Left lung (tissue), 10 donors: ENCODE results near the gene PTOV1. TPM values are rescaled to one million over a fixed set of nuclear protein-coding genes. Genes with fewer than 3 reads are reported as not detected.
"Not testable (repeated sequence)": the region's sequence is repeated elsewhere in the genome, so short reads cannot be mapped to it uniquely, and the experiment has no call there.

Experiments used
- ATAC-seq: fragments of 200-7000 bp; cut with Tn5 transposase; one replicate; pipeline ENCODE4 v1.9.1; 2020; ENCODE audit warnings: moderate library complexity
- DNase-seq, 4 donors: peaks; one replicate each; pipeline ENCODE4 v3.0.0-alpha.2; 2013 to 2020
- H3K27ac ChIP-seq, 2 donors: fragments of 200-600 bp; sonication (generic) in 1 of 2; one replicate each; pipeline versions ENCODE4 v1.5.0 to v1.8.0; 2020 to 2021
- H3K27me3 ChIP-seq, 2 donors: fragments of 200-600 bp; sonication (generic) in 1 of 2; one replicate each; pipeline versions ENCODE4 v1.5.0 to v1.8.0; 2020 to 2021
- H3K36me3 ChIP-seq, 2 donors: fragments of 200-600 bp; sonication (generic) in 1 of 2; one replicate each; pipeline versions ENCODE4 v1.5.0 to v1.8.0; 2020 to 2021
- H3K4me1 ChIP-seq, 2 donors: fragments of 200-600 bp; one replicate each; pipeline ENCODE4 v1.8.0; 2021
- H3K4me3 ChIP-seq, 2 donors: fragments of 200-600 bp; sonication (generic) in 1 of 2; one replicate each; pipeline versions ENCODE4 v1.5.0 to v1.8.0; 2020 to 2021; ENCODE audit warnings: mild to moderate bottlenecking in 1 of 2
- H3K9me3 ChIP-seq, 2 donors: fragments of 200-600 bp; sonication (generic) in 1 of 2; one replicate each; pipeline versions ENCODE4 v1.5.0 to v1.8.0; 2020 to 2021
- CTCF ChIP-seq, 2 donors: fragments of 200-600 bp; sonication (generic) in 1 of 2; IDR thresholded peaks; one replicate each; pipeline versions ENCODE4 v1.5.0 to v1.8.0; 2021; ENCODE audit warnings: antibody characterized with exemption in 2 of 2
- intact Hi-C, 2 donors: fragments of 100-400 bp; cut with DNase I; formaldehyde crosslinking; loops; one replicate each; pipeline versions ENCODE4 v1.11.2 to v1.14.2; 2022
- polyA plus RNA-seq, 6 donors: library from polyadenylated mRNA; unstranded; fragments of 120-200 nt; gene quantifications; one replicate each; pipeline ENCODE4 v1.2.1, GENCODE V29; 2013; ENCODE audit not compliant: insufficient read length in 6 of 6
- total RNA-seq, 2 donors: library from RNA; stranded (reverse); fragmentation: NEBNext Ultra II Directional; extraction: Animal tissue kit (Norgen Biotek cat#: 25700); gene quantifications; one replicate each; pipeline ENCODE4 v1.2.1, GENCODE V29; 2021
- donor health status: DM: no; HTN: yes; CAD: no.
- donor health status: DM: no; HTN: no; CAD: no.

Gene PTOV1
- total and polyA plus RNA-seq, 8 donors, result 96.0 to 320 (median 275) TPM

DNA sequence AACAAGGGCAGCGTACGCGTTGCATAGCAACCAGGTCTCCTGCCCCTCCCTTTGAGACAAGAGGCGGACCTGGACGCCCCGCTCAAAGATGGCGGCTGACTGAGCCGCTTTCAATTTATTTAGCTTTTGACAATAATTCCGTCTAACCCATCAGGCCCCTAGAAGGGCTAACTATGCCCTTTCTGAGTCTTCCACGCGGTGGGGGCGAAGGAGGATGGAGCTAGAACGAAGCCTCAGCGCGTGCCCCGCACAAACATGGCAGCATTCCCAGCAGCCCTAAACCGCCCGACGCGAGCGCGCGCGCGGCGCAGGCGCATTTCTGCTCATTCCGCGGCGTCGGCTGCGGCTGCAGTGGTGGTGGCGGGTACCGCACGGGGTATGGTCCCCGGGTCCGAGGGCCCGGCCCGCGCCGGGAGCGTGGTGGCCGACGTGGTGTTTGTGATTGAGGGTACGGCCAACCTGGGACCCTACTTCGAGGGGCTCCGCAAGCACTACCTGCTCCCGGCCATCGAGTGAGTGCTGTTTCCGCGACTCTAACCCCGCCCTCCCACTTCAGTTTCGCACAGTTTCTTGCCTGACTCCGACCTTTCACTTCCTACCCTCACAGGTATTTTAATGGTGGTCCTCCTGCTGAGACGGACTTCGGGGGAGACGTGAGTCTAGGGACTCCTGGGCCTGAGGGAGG lies 32.9 kb upstream of the PTOV1 start, which contains the start of gene MED25:
TSS of gene MED25 (plus strand) at position 326 of the 685 bp plus-strand sequence. CDS start at position 379, 53 bp downstream.
- TF ChIP-seq CTCF (IDR thresholded peaks at IDR 0.05), result peak; percentile 24 to 74
- Histone ChIP-seq H3K27ac (peak within 1 kb of the TSS; percentile 96 to 98), H3K4me3 (peak within 1 kb of the TSS; percentile 79 to 93), H3K27me3 (no peaks in the 10 kb centered on the region), H3K36me3 (peaks cover 0 to 8% of the 10 kb centered on the region in 2 donors), H3K4me1 (peaks cover 8 to 26% of the 10 kb centered on the region in 2 donors), H3K9me3 (no peaks in the 10 kb centered on the region)
- DNase-seq (peak; percentile 88 to 97 (median 95)), ATAC-seq (peak; percentile 83)
- intact Hi-C loops, result no loop called here

DNA sequence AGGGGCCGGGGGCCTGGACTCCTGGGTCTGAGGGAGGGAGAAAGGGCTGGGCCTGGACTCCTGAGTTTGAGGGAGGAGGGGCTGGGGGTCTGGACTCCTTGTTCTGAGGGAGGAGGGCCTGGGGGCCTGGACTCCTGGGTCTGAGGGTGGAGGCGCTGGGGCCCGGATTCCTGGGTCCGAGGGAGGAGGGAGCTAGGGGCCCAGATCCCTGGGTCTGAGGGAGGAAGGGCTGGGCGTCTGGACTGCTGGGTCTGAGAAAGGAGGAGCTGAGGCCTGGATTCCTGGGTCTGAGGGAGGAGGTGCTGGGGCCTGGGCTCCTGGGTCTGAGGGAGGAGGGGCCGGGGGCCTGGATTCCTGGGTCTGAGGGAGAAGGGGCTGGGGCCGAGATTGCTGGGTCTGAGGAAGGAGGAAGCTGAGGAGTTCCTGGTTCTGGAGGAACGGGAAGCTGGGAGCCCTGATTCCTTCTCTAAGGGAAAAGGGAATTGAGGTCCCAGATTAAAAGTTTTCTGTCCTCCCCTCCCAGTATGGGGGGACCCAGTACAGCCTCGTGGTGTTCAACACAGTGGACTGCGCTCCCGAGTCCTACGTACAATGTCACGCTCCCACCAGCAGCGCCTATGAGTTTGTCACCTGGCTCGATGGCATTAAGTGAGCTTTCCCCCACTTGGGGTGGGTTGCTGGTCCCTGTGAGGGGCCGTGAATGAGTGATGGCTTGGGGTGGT lies 32.1 kb upstream of the PTOV1 start:
- intact Hi-C loops, result no loop called here
- peak overlapping the region in 1 of 2 donors; percentile 98 for H3K27ac ChIP-seq

GRCh38 chr19:49819452-49820115 lies 31.4 kb upstream of the PTOV1 start:
- Histone ChIP-seq H3K4me3 (peak overlapping the region; percentile 79 to 93), H3K36me3 (peaks cover 0 to 23% of the 10 kb centered on the region in 2 donors), H3K4me1 (peaks cover 8 to 26% of the 10 kb centered on the region in 2 donors)
- H3K9me3 ChIP-seq, intact Hi-C loops, ATAC-seq, H3K27me3 ChIP-seq, DNase-seq, H3K27ac ChIP-seq: not testable (repeated sequence)

More for the DNA sequence above, 32.1 kb upstream of the PTOV1 start:
- H3K4me1 ChIP-seq, result peaks cover 8 to 26% of the 10 kb centered on the region in 2 donors
- ATAC-seq (no peak), DNase-seq (no peak)
- H3K27me3 ChIP-seq, result no peaks in the 10 kb centered on the region
- no peak for TF ChIP-seq CTCF (IDR thresholded peaks at IDR 0.05)
- H3K4me3 ChIP-seq, result peak overlapping the region; percentile 79 to 93
- H3K9me3 ChIP-seq, result no peaks in the 10 kb centered on the region
- peaks cover 0 to 15% of the 10 kb centered on the region in 2 donors for H3K36me3 ChIP-seq

DNA sequence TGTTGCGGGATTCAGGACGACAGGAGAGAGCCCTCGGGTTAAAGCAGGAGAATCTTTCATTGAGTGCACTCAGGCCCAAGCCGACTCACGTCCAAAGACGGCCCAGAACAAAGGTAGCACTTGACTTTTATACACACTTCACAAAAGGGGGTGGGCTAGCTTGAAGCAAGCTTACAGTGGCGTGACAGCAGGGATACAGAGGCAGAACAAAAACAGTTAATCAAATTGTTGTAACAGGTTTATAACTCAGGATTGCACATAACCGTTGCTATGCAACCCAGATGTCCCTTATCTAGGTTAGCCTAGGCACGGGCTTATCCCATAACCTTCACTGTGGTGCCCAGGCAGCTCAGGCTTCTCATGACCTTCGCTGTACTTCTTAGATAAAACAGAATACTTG lies 30.8 kb upstream of the PTOV1 start:
- TF ChIP-seq CTCF (IDR thresholded peaks at IDR 0.05), result no peak
- no peak for DNase-seq
- Histone ChIP-seq H3K27me3 (no peaks in the 10 kb centered on the region), H3K4me3 (no peak overlapping the region), H3K4me1 (peaks cover 8 to 26% of the 10 kb centered on the region in 2 donors), H3K27ac (no peak overlapping the region), H3K36me3 (peaks cover 0 to 25% of the 10 kb centered on the region in 2 donors), H3K9me3 (no peaks in the 10 kb centered on the region)
- intact Hi-C loops, result no loop called here
- ATAC-seq, result no peak

- ATAC-seq (no peak), DNase-seq (no peak)
- Histone ChIP-seq H3K4me1 (peaks cover 8 to 26% of the 10 kb centered on the region in 2 donors), H3K4me3 (no peak overlapping the region), H3K9me3 (no peaks in the 10 kb centered on the region), H3K27ac (no peak overlapping the region), H3K36me3 (peaks cover 0 to 45% of the 10 kb centered on the region in 2 donors), H3K27me3 (no peaks in the 10 kb centered on the region)
- TF ChIP-seq CTCF (IDR thresholded peaks at IDR 0.05), result no peak
- intact Hi-C loops, result no loop called here
Observed at GRCh38 chr19:49823472-49823871, 27.5 kb upstream of the PTOV1 start.
